Measurements from ENCODE around the gene POU4F3. TPM values are rescaled to one million over a fixed set of nuclear protein-coding genes. Genes with fewer than 3 reads are reported as not detected.

Gene POU4F3
- total RNA-seq, 1 experiment from 2014 or later = 0.15 TPM

GRCh38 chr5:146327257-146327870, 11.3 kb upstream of the POU4F3 start:
- Histone ChIP-seq H3K9ac (ENCODE audit: low read length) (no peak overlapping the region), H2AFZ (ENCODE audit: low read depth, low read length, poor library complexity, severe bottlenecking) (no peak overlapping the region), H4K20me1 (ENCODE audit: insufficient read depth) (no peaks in the 10 kb centered on the region), H3K9me3 (ENCODE audit: control insufficient read depth in 1 of 2, insufficient read depth in 1 of 2, low read depth in 1 of 2, low read length in 2 of 2) (no peaks in the 10 kb centered on the region), H3K27me3 (ENCODE audit: insufficient read depth, low read length) (no peaks in the 10 kb centered on the region; the same call in 1 of the 2 replicates), H3K36me3 (ENCODE audit: control insufficient read depth in 1 of 2, insufficient read depth in 2 of 2, low read length in 2 of 2) (no peaks in the 10 kb centered on the region), H3K79me2 (ENCODE audit: insufficient read depth, low read length) (no peaks in the 10 kb centered on the region), H3K4me1 (ENCODE audit: control insufficient read depth in 1 of 2, insufficient read depth in 2 of 2, low read length in 2 of 2) (no peaks in the 10 kb centered on the region), H3K4me3 (replicated peaks in 1 of 2; ENCODE audit: low read depth in 1 of 2, low read length in 2 of 2) (no peak overlapping the region), H3K9me2 (ENCODE audit: insufficient read depth) (no peaks in the 10 kb centered on the region), H3K4me2 (ENCODE audit: low read length) (no peak overlapping the region), H3K27ac (ENCODE audit: low read depth, low read length) (no peak overlapping the region)
- ATAC-seq = no peak
- TF ChIP-seq EGR1 (IDR thresholded peaks at IDR 0.05; ENCODE audit: low read depth) = no peak
- TF ChIP-seq, protein P1, sequence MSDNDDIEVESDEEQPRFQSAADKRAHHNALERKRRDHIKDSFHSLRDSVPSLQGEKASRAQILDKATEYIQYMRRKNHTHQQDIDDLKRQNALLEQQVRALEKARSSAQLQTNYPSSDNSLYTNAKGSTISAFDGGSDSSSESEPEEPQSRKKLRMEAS (IDR thresholded peaks at IDR 0.05) = no peak
- CTCF ChIA-PET = no interaction called here
- intact Hi-C loops (cut with micrococcal nuclease) = no loop called here
- no TSS peak for BruUV-seq (replicated peaks)
- POLR2A ChIA-PET = no interaction called here
- RAD21 ChIA-PET (ENCODE audit: low non-redundant PET in 1 of 2, low total read pairs in 2 of 2, uncharacterized antibody in 2 of 2, unreplicated experiment in 2 of 2) = no interaction called here
- DNase-seq (ENCODE audit: low read depth, low spot score) = no peak

DNA sequence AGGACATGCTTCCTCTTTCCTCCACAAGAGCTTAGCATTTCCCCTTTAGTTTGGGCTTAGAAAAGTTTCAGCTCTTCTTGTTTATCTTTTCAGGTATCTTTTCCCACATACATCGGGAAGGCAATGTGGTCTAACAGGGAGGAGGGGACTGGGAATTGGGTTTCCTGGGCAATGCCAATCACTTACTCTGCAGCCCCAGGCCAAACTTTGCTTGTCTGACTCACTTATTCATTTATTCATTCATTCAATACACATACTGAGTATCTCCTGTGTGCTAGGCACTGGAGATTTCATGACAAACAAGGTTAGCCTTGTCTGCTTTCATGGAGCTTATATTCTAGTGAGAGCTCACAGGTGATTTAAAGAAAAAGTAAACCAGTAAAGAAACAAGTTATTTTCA, 10.7 kb upstream of the POU4F3 start:
- CTCF ChIA-PET = no interaction called here
- no peak for DNase-seq (ENCODE audit: low read depth, low spot score)
- no peak for ATAC-seq

More for the DNA sequence above, 10.7 kb upstream of the POU4F3 start:
- Histone ChIP-seq H3K4me2 (ENCODE audit: low read length) (no peak overlapping the region), H3K9ac (ENCODE audit: low read length) (no peak overlapping the region), H3K9me2 (ENCODE audit: insufficient read depth) (no peaks in the 10 kb centered on the region), H3K36me3 (ENCODE audit: control insufficient read depth in 1 of 2, insufficient read depth in 2 of 2, low read length in 2 of 2) (no peaks in the 10 kb centered on the region), H3K9me3 (ENCODE audit: control insufficient read depth in 1 of 2, insufficient read depth in 1 of 2, low read depth in 1 of 2, low read length in 2 of 2) (no peaks in the 10 kb centered on the region), H3K27me3 (ENCODE audit: insufficient read depth, low read length) (peaks cover 1% of the 10 kb centered on the region; the same call in 1 of the 2 replicates), H3K4me3 (replicated peaks in 1 of 2; ENCODE audit: low read depth in 1 of 2, low read length in 2 of 2) (no peak overlapping the region), H4K20me1 (ENCODE audit: insufficient read depth) (no peaks in the 10 kb centered on the region), H2AFZ (ENCODE audit: low read depth, low read length, poor library complexity, severe bottlenecking) (no peak overlapping the region), H3K27ac (ENCODE audit: low read depth, low read length) (no peak overlapping the region), H3K4me1 (ENCODE audit: control insufficient read depth in 1 of 2, insufficient read depth in 2 of 2, low read length in 2 of 2) (no peaks in the 10 kb centered on the region), H3K79me2 (ENCODE audit: insufficient read depth, low read length) (no peaks in the 10 kb centered on the region)
- no TSS peak for BruUV-seq (replicated peaks)
- TF ChIP-seq CTCF (IDR thresholded peaks at IDR 0.05 in 2 of 3, conservative IDR thresholded peaks at IDR 0.05 in 1 of 3; ENCODE audit: borderline replicate concordance in 1 of 3, insufficient read depth in 1 of 3, low read depth in 2 of 3, low read length in 2 of 3) = no peak
- TF ChIP-seq, protein P2, sequence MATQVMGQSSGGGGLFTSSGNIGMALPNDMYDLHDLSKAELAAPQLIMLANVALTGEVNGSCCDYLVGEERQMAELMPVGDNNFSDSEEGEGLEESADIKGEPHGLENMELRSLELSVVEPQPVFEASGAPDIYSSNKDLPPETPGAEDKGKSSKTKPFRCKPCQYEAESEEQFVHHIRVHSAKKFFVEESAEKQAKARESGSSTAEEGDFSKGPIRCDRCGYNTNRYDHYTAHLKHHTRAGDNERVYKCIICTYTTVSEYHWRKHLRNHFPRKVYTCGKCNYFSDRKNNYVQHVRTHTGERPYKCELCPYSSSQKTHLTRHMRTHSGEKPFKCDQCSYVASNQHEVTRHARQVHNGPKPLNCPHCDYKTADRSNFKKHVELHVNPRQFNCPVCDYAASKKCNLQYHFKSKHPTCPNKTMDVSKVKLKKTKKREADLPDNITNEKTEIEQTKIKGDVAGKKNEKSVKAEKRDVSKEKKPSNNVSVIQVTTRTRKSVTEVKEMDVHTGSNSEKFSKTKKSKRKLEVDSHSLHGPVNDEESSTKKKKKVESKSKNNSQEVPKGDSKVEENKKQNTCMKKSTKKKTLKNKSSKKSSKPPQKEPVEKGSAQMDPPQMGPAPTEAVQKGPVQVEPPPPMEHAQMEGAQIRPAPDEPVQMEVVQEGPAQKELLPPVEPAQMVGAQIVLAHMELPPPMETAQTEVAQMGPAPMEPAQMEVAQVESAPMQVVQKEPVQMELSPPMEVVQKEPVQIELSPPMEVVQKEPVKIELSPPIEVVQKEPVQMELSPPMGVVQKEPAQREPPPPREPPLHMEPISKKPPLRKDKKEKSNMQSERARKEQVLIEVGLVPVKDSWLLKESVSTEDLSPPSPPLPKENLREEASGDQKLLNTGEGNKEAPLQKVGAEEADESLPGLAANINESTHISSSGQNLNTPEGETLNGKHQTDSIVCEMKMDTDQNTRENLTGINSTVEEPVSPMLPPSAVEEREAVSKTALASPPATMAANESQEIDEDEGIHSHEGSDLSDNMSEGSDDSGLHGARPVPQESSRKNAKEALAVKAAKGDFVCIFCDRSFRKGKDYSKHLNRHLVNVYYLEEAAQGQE (IDR thresholded peaks at IDR 0.05; ENCODE audit: low read depth) = no peak
- TF ChIP-seq FOSL1 (IDR thresholded peaks at IDR 0.05; ENCODE audit: low read depth) = no peak
- TF ChIP-seq YY1 (IDR thresholded peaks at IDR 0.05; ENCODE audit: extremely low read depth, insufficient replicate concordance, low read depth, low read length) = no peak
- no peak for TF ChIP-seq TCF7L2 (IDR thresholded peaks at IDR 0.05; ENCODE audit: borderline replicate concordance, extremely low read depth, insufficient read depth, insufficient read length)
- no peak for TF ChIP-seq JUND (IDR thresholded peaks at IDR 0.05)
- no peak for TF ChIP-seq SIN3A (IDR thresholded peaks at IDR 0.05; ENCODE audit: low read depth)
- no peak for TF ChIP-seq EGR1 (IDR thresholded peaks at IDR 0.05; ENCODE audit: low read depth)
- no peak for TF ChIP-seq POLR2A (IDR thresholded peaks at IDR 0.05; ENCODE audit: borderline replicate concordance, extremely low read depth, insufficient read depth, insufficient read length)
- ChIA-PET POLR2A (no interaction called here), RAD21 (ENCODE audit: low non-redundant PET in 1 of 2, low total read pairs in 2 of 2, uncharacterized antibody in 2 of 2, unreplicated experiment in 2 of 2) (no interaction called here)
- intact Hi-C loops (cut with micrococcal nuclease) = no loop called here
